IMR-90 (cell line): ENCODE measurements around the gene CATSPER4. TPM values are rescaled to one million over a fixed set of nuclear protein-coding genes. Genes with fewer than 3 reads are reported as not detected.

Experiments
- ATAC-seq: fragments of 200-7000 bp; cut with Tn5 transposase; 2 replicates; pipeline ENCODE4 v1.9.1; 2020; ENCODE audit warnings: low read depth, mild to moderate bottlenecking, moderate library complexity
- BruUV-seq: library from RNA; stranded (reverse); fragments of 400-500 nt; replicated peaks from 2 replicates; lab custom pipeline; 2021; lab: Mats Ljungman, UMichigan
- CTCF ChIA-PET: fragments of 300-600 bp; formaldehyde crosslinking; extraction: SDS; loops from one replicate; lab custom pipeline; 2021; ENCODE audit warnings: antibody characterized with exemption; lab: Yijun Ruan, JAX
- POLR2A ChIA-PET: fragments of 300-600 bp; sonication (Branson Sonifier 250); formaldehyde crosslinking; loops from one replicate; lab custom pipeline; 2022; ENCODE audit warnings: antibody characterized with exemption; ENCODE audit not compliant: unreplicated experiment; lab: Charles Lee
- DNase-seq: peaks from one replicate; pipeline ENCODE4 v3.0.0; 2013
- H2AFZ ChIP-seq: replicated peaks from 2 replicates; pipeline ENCODE3; 2013; ENCODE audit warnings: low read length, mild to moderate bottlenecking; ENCODE audit not compliant: poor library complexity
- H2AK5ac ChIP-seq: 2 replicates; pipeline ENCODE4 v1.6.1; 2013; ENCODE audit warnings: low read depth, low read length, inconsistent platforms
- H2AK9ac ChIP-seq: replicated peaks from 2 replicates; pipeline ENCODE3; 2013; ENCODE audit warnings: mild to moderate bottlenecking, low read depth, low read length, moderate library complexity; ENCODE audit not compliant: poor library complexity
- H2BK120ac ChIP-seq: 2 replicates; pipeline ENCODE4 v1.6.1; 2013; ENCODE audit warnings: low read depth, low read length, inconsistent platforms
- H2BK15ac ChIP-seq: 3 replicates; pipeline ENCODE4 v1.6.1; 2013; ENCODE audit warnings: low read depth, low read length, inconsistent platforms
- H2BK20ac ChIP-seq: 2 replicates; pipeline ENCODE4 v1.6.1; 2013; ENCODE audit warnings: low read depth, mild to moderate bottlenecking, inconsistent platforms, low read length, moderate library complexity
- H2BK5ac ChIP-seq: 2 replicates; pipeline ENCODE4 v1.6.1; 2013; ENCODE audit warnings: mild to moderate bottlenecking, low read depth, low read length, inconsistent platforms; ENCODE audit not compliant: poor library complexity, severe bottlenecking
- H3K14ac ChIP-seq: replicated peaks from 2 replicates; pipeline ENCODE4 v1.6.1; 2013; ENCODE audit warnings: low read depth, low read length, inconsistent platforms
- H3K18ac ChIP-seq: 2 replicates; pipeline ENCODE4 v1.6.1; 2013; ENCODE audit warnings: low read depth, low read length, control low read depth
- H3K23ac ChIP-seq: 2 replicates; pipeline ENCODE4 v1.6.1; 2013; ENCODE audit warnings: low read depth, low read length, inconsistent platforms
- H3K27ac ChIP-seq: 2 replicates; pipeline ENCODE4 v1.5.1; 2013; ENCODE audit warnings: mild to moderate bottlenecking, control low read depth, low read length; ENCODE audit not compliant: insufficient read depth
- H3K27me3 ChIP-seq: 2 replicates; pipeline ENCODE4 v1.6.1; 2013; ENCODE audit warnings: low read length; ENCODE audit not compliant: control insufficient read depth, insufficient read depth
- H3K36me3 ChIP-seq: 2 replicates; pipeline ENCODE4 v1.6.1; 2013; ENCODE audit warnings: low read length, mixed read lengths; ENCODE audit not compliant: control insufficient read depth, insufficient read depth
- H3K4ac ChIP-seq: 2 replicates; pipeline ENCODE4 v1.6.1; 2013; ENCODE audit warnings: low read depth, low read length, inconsistent platforms
- H3K4me1 ChIP-seq: 2 replicates; pipeline ENCODE4 v1.6.1; 2013; ENCODE audit warnings: low read length, mixed read lengths; ENCODE audit not compliant: control insufficient read depth, insufficient read depth
- H3K4me2 ChIP-seq: 2 replicates; pipeline ENCODE4 v1.6.1; 2013; ENCODE audit warnings: low read depth, mild to moderate bottlenecking, control low read depth, low read length, moderate library complexity
- H3K4me3 ChIP-seq: 2 replicates; pipeline ENCODE4 v1.5.1; 2013; ENCODE audit warnings: low read depth, mild to moderate bottlenecking, control low read depth, low read length, moderate library complexity; ENCODE audit not compliant: insufficient read depth
- H3K56ac ChIP-seq: 2 replicates; pipeline ENCODE4 v1.6.1; 2013; ENCODE audit warnings: low read length, inconsistent platforms; ENCODE audit not compliant: insufficient read depth; ENCODE audit errors: extremely low read depth
- H3K79me1 ChIP-seq, 2 experiments: 2 replicates each; pipeline ENCODE4 v1.6.1; 2013; ENCODE audit warnings: low read length in 2 of 2, inconsistent platforms in 1 of 2, low read depth in 1 of 2
- H3K9ac ChIP-seq: 2 replicates; pipeline ENCODE4 v1.6.1; 2013; ENCODE audit warnings: low read depth, low read length, control low read depth
- H3K9me1 ChIP-seq: 2 replicates; pipeline ENCODE4 v1.6.1; 2013; ENCODE audit warnings: low read length, inconsistent platforms; ENCODE audit not compliant: insufficient read depth
- H3K9me3 ChIP-seq: 2 replicates; pipeline ENCODE4 v1.6.1; 2013; ENCODE audit warnings: low read length; ENCODE audit not compliant: control insufficient read depth, insufficient read depth
- H4K20me1 ChIP-seq: 2 replicates; pipeline ENCODE4 v1.6.1; 2013; ENCODE audit warnings: low read length, inconsistent platforms; ENCODE audit not compliant: insufficient read depth
- H4K5ac ChIP-seq: 2 replicates; pipeline ENCODE4 v1.6.1; 2013; ENCODE audit warnings: mild to moderate bottlenecking, low read depth, low read length, control low read depth
- H4K8ac ChIP-seq, 2 experiments: 2 replicates each; pipeline ENCODE4 v1.6.1; 2013; ENCODE audit warnings: low read depth in 2 of 2, low read length in 2 of 2, control low read depth in 1 of 2, inconsistent platforms in 1 of 2
- H4K91ac ChIP-seq: 2 replicates; pipeline ENCODE4 v1.6.1; 2013; ENCODE audit warnings: low read depth, low read length, inconsistent platforms; ENCODE audit not compliant: insufficient read depth
- BHLHE40 ChIP-seq: fragments of 150-350 bp; IDR thresholded peaks from 2 replicates; pipeline ENCODE4 v1.6.1; 2016; ENCODE audit warnings: mild to moderate bottlenecking, low read depth, low read length
- CEBPB ChIP-seq: IDR thresholded peaks from 2 replicates; pipeline ENCODE4 v1.6.1; 2012; ENCODE audit warnings: low read depth, low read length, improper control_type of control experiment
- CHD1 ChIP-seq: IDR thresholded peaks from 2 replicates; pipeline ENCODE4 v1.6.1; 2012; ENCODE audit warnings: low read depth, low read length, improper control_type of control experiment
- CTCF ChIP-seq: conservative IDR thresholded peaks from 2 replicates; pipeline ENCODE4 v1.5.1; 2012; ENCODE audit warnings: mild to moderate bottlenecking, low read depth, low read length, improper control_type of control experiment
- ELK1 ChIP-seq: fragments of 150-350 bp; IDR thresholded peaks from 2 replicates; pipeline ENCODE4 v1.6.1; 2016; ENCODE audit warnings: low read depth, mild to moderate bottlenecking, low read length, moderate library complexity, borderline replicate concordance
- FOS ChIP-seq: fragments of 150-350 bp; IDR thresholded peaks from 2 replicates; pipeline ENCODE4 v1.6.1; 2016; ENCODE audit warnings: low read depth, low read length
- MAFK ChIP-seq: IDR thresholded peaks from 2 replicates; pipeline ENCODE4 v1.6.1; 2012; ENCODE audit warnings: low read depth, low read length, improper control_type of control experiment
- MAZ ChIP-seq: IDR thresholded peaks from 2 replicates; pipeline ENCODE4 v1.6.1; 2012; ENCODE audit warnings: low read depth, mild to moderate bottlenecking, low read length, improper control_type of control experiment, moderate library complexity, borderline replicate concordance
- MXI1 ChIP-seq: IDR thresholded peaks from 2 replicates; pipeline ENCODE4 v1.6.1; 2012; ENCODE audit warnings: low read depth, mild to moderate bottlenecking, low read length, moderate library complexity, borderline replicate concordance
- POLR2A ChIP-seq: IDR thresholded peaks from 2 replicates; pipeline ENCODE4 v1.6.1; 2012; ENCODE audit warnings: mild to moderate bottlenecking, low read depth, low read length
- RAD21 ChIP-seq: IDR thresholded peaks from 2 replicates; pipeline ENCODE4 v1.6.1; 2012; ENCODE audit warnings: low read length, improper control_type of control experiment
- RCOR1 ChIP-seq: IDR thresholded peaks from 2 replicates; pipeline ENCODE4 v1.6.1; 2012; ENCODE audit warnings: mild to moderate bottlenecking, low read length, improper control_type of control experiment; ENCODE audit not compliant: insufficient replicate concordance
- RFX5 ChIP-seq: IDR thresholded peaks from 2 replicates; pipeline ENCODE4 v1.8.0; 2012; ENCODE audit warnings: low read depth, mild to moderate bottlenecking, low read length, moderate library complexity
- SMC3 ChIP-seq: fragments of 150-350 bp; IDR thresholded peaks from 2 replicates; pipeline ENCODE4 v1.6.1; 2016; ENCODE audit warnings: low read depth, mild to moderate bottlenecking, antibody characterized with exemption, low read length, moderate library complexity
- USF2 ChIP-seq: fragments of 150-350 bp; IDR thresholded peaks from 2 replicates; pipeline ENCODE4 v1.6.1; 2017; ENCODE audit warnings: mild to moderate bottlenecking, antibody characterized with exemption, low read length, low read depth
- WGBS, 2 experiments: methylation state at CpG; one replicate each; pipeline versions ENCODE4 v1.1.5 to v1.1.7; 2013; ENCODE audit warnings: missing lambda C conversion rate in 2 of 2; ENCODE audit not compliant: insufficient read length in 1 of 2; ENCODE audit errors: extremely low coverage in 2 of 2; 5-methylcytosine and 5-hydroxymethylcytosine counted together
- dilution Hi-C: fragments of 300-500 bp; cut with HindIII; formaldehyde crosslinking; loops from one replicate; pipeline ENCODE4 v1.14.3; 2018; ENCODE audit warnings: low sequenced_read_pairs; ENCODE audit not compliant: unreplicated experiment
- in situ Hi-C: fragments of 300-500 bp; cut with MboI; formaldehyde crosslinking; loops from 3 replicates; pipeline ENCODE4 v1.14.3; 2019; ENCODE audit warnings: low sequenced_read_pairs, inconsistent platforms, mixed read lengths
- intact Hi-C: fragments of 100-400 bp; cut with micrococcal nuclease; formaldehyde crosslinking; loops from 2 replicates; pipeline ENCODE4 v1.10.0; 2022
- polyA plus RNA-seq, 3 experiments: library from polyadenylated mRNA; depleted of rRNA; stranded (reverse); fragments of >200 nt; gene quantifications; 2 replicates each; pipeline ENCODE4 v1.2.3, GENCODE V29; 2012; ENCODE audit warnings: low replicate concordance in 1 of 3
- total RNA-seq: library from RNA; depleted of rRNA; stranded (reverse); fragments of >200 nt; gene quantifications from 2 replicates; pipeline ENCODE4 v1.2.3, GENCODE V29; 2012

Gene CATSPER4
- total and polyA plus RNA-seq, 2 of the 4 experiments (the other 2 are of a cell fraction) = not detected

- POLR2A ChIA-PET = no interaction called here
- TF ChIP-seq RAD21 (no peak), POLR2A (no peak), RFX5 (no peak), CHD1 (no peak), RCOR1 (no peak), MXI1 (no peak), SMC3 (no peak), MAZ (no peak), MAFK (no peak), BHLHE40 (no peak), USF2 (no peak), FOS (no peak), ELK1 (no peak), CEBPB (no peak), CTCF (no peak; the same call in 1 of the 2 replicates)
Observed at GRCh38 chr1:26161415-26162219, 28.8 kb upstream of the CATSPER4 start.

More at GRCh38 chr1:26161415-26162219, 28.8 kb upstream of the CATSPER4 start:
- Histone ChIP-seq H2AFZ (peak overlapping the region; percentile 89), H3K4me1 (peaks cover 4% of the 10 kb centered on the region), H2BK15ac (no peak overlapping the region), H2BK20ac (no peak overlapping the region), H3K9ac (no peak overlapping the region), H3K4me3 (peak overlapping the region; percentile 41), H3K9me1 (no peaks in the 10 kb centered on the region), H3K79me1 (no peaks in the 10 kb centered on the region), H3K4ac (no peak overlapping the region), H3K27me3 (peaks cover 31% of the 10 kb centered on the region; the same call in 1 of the 2 replicates), H3K9me3 (no peaks in the 10 kb centered on the region), H2BK120ac (no peak overlapping the region), H4K5ac (no peak overlapping the region), H3K14ac (no peak overlapping the region), H2BK5ac (no peak overlapping the region), H3K36me3 (no peaks in the 10 kb centered on the region), H3K23ac (no peak overlapping the region), H2AK5ac (no peak overlapping the region), H3K4me2 (peak overlapping the region; percentile 78), H3K18ac (no peak overlapping the region), H3K27ac (no peak overlapping the region; the same call in 1 of the 2 replicates), H4K91ac (no peak overlapping the region), H4K20me1 (no peaks in the 10 kb centered on the region), H3K56ac (no peak overlapping the region), H4K8ac (no peak overlapping the region), H2AK9ac (peak overlapping the region; percentile 58)
- dilution Hi-C loops (no loop called here), intact Hi-C loops (no loop called here), in situ Hi-C loops (no loop called here)
- DNase-seq (peak; percentile 31), ATAC-seq (peak; percentile 74)
- CTCF ChIA-PET = no interaction called here
- 2% methylated on average over 64 of the region's 98 CpGs; no CpG with 5 or more reads in 1 of the 2 experiments for WGBS, 2 experiments
- BruUV-seq = no TSS peak
